ENCODE measurements around the gene CALR3. TPM values are rescaled to one million over a fixed set of nuclear protein-coding genes. Genes with fewer than 3 reads are reported as not detected.
"Not testable (repeated sequence)": the region's sequence is repeated elsewhere in the genome, so short reads cannot be mapped to it uniquely, and the experiment has no call there.

Gene CALR3
- total RNA-seq, 1 experiment from 2014 or later = not detected

DNA sequence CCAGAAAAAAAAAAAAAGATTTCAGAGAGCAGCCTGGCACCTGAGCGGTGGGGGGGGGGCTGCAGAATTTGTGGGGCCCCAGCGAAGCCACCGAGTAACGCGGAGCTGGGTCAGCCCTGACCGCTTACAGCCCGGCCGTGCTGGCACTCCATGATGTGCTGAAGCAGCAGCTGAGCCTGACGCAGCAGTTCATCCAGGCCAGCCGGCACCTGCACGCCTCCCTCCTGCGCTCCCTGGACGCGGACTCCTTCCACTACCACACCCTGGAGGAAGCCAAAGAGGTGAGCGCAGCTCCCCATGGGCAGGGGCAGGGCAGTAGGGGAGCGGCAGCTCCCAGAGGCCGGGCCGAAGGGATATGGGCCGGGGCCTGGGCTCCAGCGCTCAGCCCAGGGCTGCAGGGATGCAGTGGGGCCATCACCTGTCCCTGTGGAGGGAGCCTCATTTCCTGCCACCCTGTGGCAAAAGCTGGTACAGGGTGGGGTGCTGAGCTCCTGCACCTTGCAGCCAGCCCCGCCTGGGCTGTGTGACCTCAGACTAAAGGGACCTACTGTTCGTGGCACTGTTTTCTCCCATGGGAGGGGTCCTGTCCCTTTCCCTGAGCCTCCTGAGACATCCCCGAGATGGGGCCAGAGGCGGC lies 18.5 kb upstream of the CALR3 start:
- peaks cover 47% of the 10 kb centered on the region for H3K36me3 Mint-ChIP-seq (ENCODE audit: insufficient read depth, unreplicated experiment)
- intact Hi-C loops (cut with micrococcal nuclease; ENCODE audit: unreplicated experiment) = loop anchor here (2.0 kb wide), 1 partner anchor 74 kb away; no protein-coding TSS in a partner anchor
- no TSS peak for BruUV-seq (replicated peaks)

DNA sequence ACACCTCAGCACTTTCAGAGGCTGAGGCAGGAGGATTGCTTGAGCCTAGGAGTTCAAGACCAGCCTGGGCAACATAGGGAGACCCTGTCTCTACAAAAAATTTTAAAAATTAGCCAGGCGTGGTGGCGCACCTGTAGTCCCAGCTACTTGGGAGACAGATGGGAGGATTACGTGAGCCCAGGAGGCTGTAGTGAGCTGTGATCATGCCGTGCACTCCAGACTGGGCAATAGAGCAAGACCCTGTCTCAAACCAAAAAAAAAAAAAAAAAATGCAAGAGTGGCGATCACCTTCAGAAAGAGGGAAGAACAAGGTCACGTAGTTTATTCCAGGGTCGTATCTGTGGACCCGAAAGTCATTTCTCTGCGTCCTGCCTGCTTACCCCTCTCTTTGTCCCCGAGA lies 16.6 kb upstream of the CALR3 start:
- DNase-seq; H3K27ac Mint-ChIP-seq (ENCODE audit: unreplicated experiment); H3K36me3 ChIP-seq (ENCODE audit: control insufficient read depth, insufficient read depth, low read length); H3K9me3 ChIP-seq; POLR2A ChIA-PET; BruUV-seq (replicated peaks); H3K4me3 Mint-ChIP-seq (ENCODE audit: unreplicated experiment); H3K4me1 ChIP-seq; H3K4me1 Mint-ChIP-seq (ENCODE audit: low read depth, unreplicated experiment); H3K27me3 ChIP-seq (replicated peaks; ENCODE audit: control insufficient read depth, insufficient read depth, low read length); H3K4me3 ChIP-seq (ENCODE audit: low read depth, low read length); CTCF ChIA-PET; intact Hi-C loops (cut with micrococcal nuclease; ENCODE audit: unreplicated experiment); H3K9me3 Mint-ChIP-seq (ENCODE audit: unreplicated experiment); H3K27me3 Mint-ChIP-seq (ENCODE audit: insufficient read depth, unreplicated experiment): not testable (repeated sequence)
- H3K36me3 Mint-ChIP-seq (ENCODE audit: insufficient read depth, unreplicated experiment) = peaks cover 32% of the 10 kb centered on the region

More for the DNA sequence above, 18.5 kb upstream of the CALR3 start:
- H3K27ac Mint-ChIP-seq (ENCODE audit: unreplicated experiment) = no peak overlapping the region
- no peaks in the 10 kb centered on the region for H3K36me3 ChIP-seq (ENCODE audit: control insufficient read depth, insufficient read depth, low read length)
- peak in 1 of 2 experiments; percentile 13 for TF ChIP-seq CTCF (IDR thresholded peaks at IDR 0.05; ENCODE audit: insufficient read depth in 1 of 2, low read depth in 1 of 2, low read length in 1 of 2, severe bottlenecking in 1 of 2, unreplicated experiment in 1 of 2)
- H3K27me3 ChIP-seq (replicated peaks; ENCODE audit: control insufficient read depth, insufficient read depth, low read length) = no peaks in the 10 kb centered on the region
- POLR2A ChIA-PET = no interaction called here
- H3K9me3 ChIP-seq = no peaks in the 10 kb centered on the region
- H3K4me3 ChIP-seq (ENCODE audit: low read depth, low read length) = no peak overlapping the region
- peak in 1 of 2 experiments; percentile 24 for DNase-seq
- H3K4me3 Mint-ChIP-seq (ENCODE audit: unreplicated experiment) = no peak overlapping the region
- no peaks in the 10 kb centered on the region for H3K4me1 Mint-ChIP-seq (ENCODE audit: low read depth, unreplicated experiment)
- CTCF ChIA-PET = interaction anchor here (0.9 to 1.4 kb wide), 4 partner anchors 19 to 73 kb away, joined by 4 to 8 read pairs (median 6); partner anchors contain the start of genes C19orf44 and CALR3
- no peaks in the 10 kb centered on the region for H3K4me1 ChIP-seq
- H3K9me3 Mint-ChIP-seq (ENCODE audit: unreplicated experiment) = no peaks in the 10 kb centered on the region
- H3K27me3 Mint-ChIP-seq (ENCODE audit: insufficient read depth, unreplicated experiment) = no peaks in the 10 kb centered on the region

GRCh38 chr19:16509141-16510061 lies 13.4 kb upstream of the CALR3 start:
- ChIA-PET POLR2A (no interaction called here), CTCF (no interaction called here)
- intact Hi-C loops (cut with micrococcal nuclease; ENCODE audit: unreplicated experiment) = no loop called here
- H3K36me3 ChIP-seq (ENCODE audit: control insufficient read depth, insufficient read depth, low read length) = no peaks in the 10 kb centered on the region
- H3K4me1 ChIP-seq = no peaks in the 10 kb centered on the region
- Mint-ChIP-seq H3K27ac (ENCODE audit: unreplicated experiment) (no peak overlapping the region), H3K4me1 (ENCODE audit: low read depth, unreplicated experiment) (no peaks in the 10 kb centered on the region), H3K27me3 (ENCODE audit: insufficient read depth, unreplicated experiment) (no peaks in the 10 kb centered on the region), H3K36me3 (ENCODE audit: insufficient read depth, unreplicated experiment) (peaks cover 22% of the 10 kb centered on the region), H3K9me3 (ENCODE audit: unreplicated experiment) (no peaks in the 10 kb centered on the region), H3K4me3 (ENCODE audit: unreplicated experiment) (no peak overlapping the region)
- no peaks in the 10 kb centered on the region for H3K9me3 ChIP-seq
- no peak for DNase-seq
- H3K4me3 ChIP-seq (ENCODE audit: low read depth, low read length) = no peak overlapping the region
- H3K27me3 ChIP-seq (replicated peaks; ENCODE audit: control insufficient read depth, insufficient read depth, low read length) = no peaks in the 10 kb centered on the region
- TF ChIP-seq CTCF (IDR thresholded peaks at IDR 0.05; ENCODE audit: insufficient read depth in 1 of 2, low read depth in 1 of 2, low read length in 1 of 2, severe bottlenecking in 1 of 2, unreplicated experiment in 1 of 2) = no peak
- BruUV-seq (replicated peaks) = no TSS peak
